NCI-H2196 (cell line): ENCODE measurements around the gene TMEM175.
"Not testable (repeated sequence)": the region's sequence is repeated elsewhere in the genome, so short reads cannot be mapped to it uniquely, and the experiment has no call there.

Source experiments
- DNase-seq: peaks from one replicate; lab custom pipeline; 2025; ENCODE audit not compliant: unreplicated experiment; lab: John Stamatoyannopoulos, UW

Gene TMEM175

GRCh38 chr4:970046-970745, 37.9 kb downstream of the TMEM175 start:
- no peak for DNase-seq

- DNase-seq: no peak
Measured at GRCh38 chr4:970854-971520, 38.7 kb downstream of the TMEM175 start.

- DNase-seq: no peak
Measured at GRCh38 chr4:971666-972500, 39.6 kb downstream of the TMEM175 start.

GRCh38 chr4:972651-973424, 40.6 kb downstream of the TMEM175 start:
- DNase-seq: no peak

GRCh38 chr4:973431-974397, 41.5 kb downstream of the TMEM175 start, which contains the start of gene DGKQ:
TSS of gene DGKQ (minus strand) at chr4:973569. CDS start at chr4:973482, 87 bp downstream.
- peak; percentile 66 for DNase-seq

GRCh38 chr4:974668-975067, 42.4 kb downstream of the TMEM175 start:
- DNase-seq: no peak

- not testable (repeated sequence) for DNase-seq
Measured at GRCh38 chr4:976016-976415, 43.8 kb downstream of the TMEM175 start.

- DNase-seq: no peak
Measured at GRCh38 chr4:978957-979701, 46.9 kb downstream of the TMEM175 start.

- no peak for DNase-seq
Measured at GRCh38 chr4:982291-982690, 50.0 kb downstream of the TMEM175 start.

- no peak for DNase-seq
Measured at GRCh38 chr4:982814-983213, 50.6 kb downstream of the TMEM175 start.

- no peak for DNase-seq
Measured at GRCh38 chr4:984336-985054, 52.2 kb downstream of the TMEM175 start.

- no peak for DNase-seq
Measured at GRCh38 chr4:985123-985830, 53.0 kb downstream of the TMEM175 start.

GRCh38 chr4:986428-986878, 54.2 kb downstream of the TMEM175 start:
- no peak for DNase-seq

GRCh38 chr4:986879-987623, 54.8 kb downstream of the TMEM175 start, which contains the start of gene IDUA:
TSS of gene IDUA (plus strand) at chr4:987044. CDS start at chr4:987085, 41 bp downstream.
- DNase-seq: peak; percentile 43

- DNase-seq: no peak
Measured at GRCh38 chr4:987624-988513, 55.6 kb downstream of the TMEM175 start.
